Loucy (cell line): ENCODE measurements around the gene PGAP6.

Experiments used
- CTCF ChIP-seq: fragments of 200-600 bp; sonication (generic); conservative IDR thresholded peaks from 2 replicates; pipeline ENCODE4 v1.5.1; 2014; ENCODE audit warnings: mild to moderate bottlenecking, antibody characterized with exemption, low read length
- EZH2phosphoT487 ChIP-seq: fragments of 200-600 bp; IDR thresholded peaks from 2 replicates; pipeline ENCODE4 v1.6.1; 2018; ENCODE audit warnings: antibody characterized with exemption, mild to moderate bottlenecking, moderate library complexity, borderline replicate concordance

- TF ChIP-seq CTCF (no peak), EZH2phosphoT487 (no peak)
These were observed 35.2 kb downstream of the PGAP6 start for GRCh38 chr16:346587-346986.
